Activated effector memory CD4-positive, alpha-beta T cell treated with anti-CD3 and anti-CD28 coated beads, Interleukin-2, amount 50 U/mL, for 16 hours (primary cell): Measurements from ENCODE around the gene OSBPL3.

Experiments used
- DNase-seq: peaks from one replicate; pipeline ENCODE4 v3.0.0-alpha.2; 2020

The OSBPL3 gene

DNA sequence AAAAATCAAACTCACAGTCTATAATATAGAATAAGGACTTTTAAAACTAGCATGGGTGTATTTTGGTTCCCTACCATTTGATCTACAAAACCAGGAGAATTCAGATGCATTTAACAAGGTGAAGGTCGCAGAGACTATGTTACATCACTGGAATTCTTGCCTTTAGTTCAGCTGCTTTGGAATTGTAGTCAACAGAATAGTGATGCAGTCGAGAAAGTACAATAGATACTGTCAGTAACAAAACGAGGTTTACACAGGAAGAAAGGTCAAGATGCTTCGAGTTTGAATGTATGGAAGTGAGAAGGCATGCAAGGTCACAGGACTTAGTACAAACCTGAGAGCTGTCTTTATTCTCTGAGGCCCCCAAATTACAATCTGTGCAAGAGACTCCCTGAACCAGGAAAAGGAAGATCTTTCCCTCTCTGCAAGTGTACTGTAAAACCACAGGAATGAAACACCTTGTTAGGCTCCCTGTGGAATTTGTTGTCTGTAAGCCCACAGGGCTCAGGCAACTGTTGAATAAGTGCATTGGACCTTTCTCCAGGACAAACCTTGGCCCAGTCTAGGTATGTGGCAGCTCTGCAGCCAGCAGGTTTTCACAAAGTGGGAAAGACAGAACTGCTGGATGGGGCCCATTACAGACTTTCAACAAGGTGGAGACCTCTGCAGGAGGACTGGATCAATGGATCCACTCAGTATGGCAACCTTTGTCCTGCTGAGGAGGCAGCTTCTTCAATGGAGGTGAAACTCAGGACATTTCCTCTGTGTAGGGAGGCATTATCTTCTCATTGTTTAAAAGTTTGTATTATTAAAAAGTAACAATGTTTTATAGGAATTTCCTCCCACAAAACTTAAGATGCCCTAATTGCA, 121.6 kb downstream of the OSBPL3 start:
- no peak for DNase-seq

DNA sequence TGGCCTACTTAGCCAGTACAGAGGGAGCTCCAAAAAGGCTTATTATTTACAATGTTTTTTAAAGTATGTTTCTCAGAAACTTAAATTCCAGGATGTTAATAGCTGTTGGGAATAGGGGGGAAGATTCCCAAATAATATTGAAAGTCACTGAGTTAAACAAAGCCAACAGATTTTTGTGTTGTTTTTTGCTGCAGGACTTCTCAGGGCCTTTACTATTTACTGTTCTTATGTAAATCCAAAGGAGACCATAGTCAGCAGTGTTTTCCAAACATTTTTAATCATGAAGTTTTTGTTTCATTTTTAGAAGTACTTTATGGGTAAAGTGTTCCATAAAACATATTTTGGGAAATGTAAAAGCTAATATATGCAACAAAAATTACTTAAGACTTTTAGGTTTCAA, 122.4 kb downstream of the OSBPL3 start:
- DNase-seq, result no peak

DNA sequence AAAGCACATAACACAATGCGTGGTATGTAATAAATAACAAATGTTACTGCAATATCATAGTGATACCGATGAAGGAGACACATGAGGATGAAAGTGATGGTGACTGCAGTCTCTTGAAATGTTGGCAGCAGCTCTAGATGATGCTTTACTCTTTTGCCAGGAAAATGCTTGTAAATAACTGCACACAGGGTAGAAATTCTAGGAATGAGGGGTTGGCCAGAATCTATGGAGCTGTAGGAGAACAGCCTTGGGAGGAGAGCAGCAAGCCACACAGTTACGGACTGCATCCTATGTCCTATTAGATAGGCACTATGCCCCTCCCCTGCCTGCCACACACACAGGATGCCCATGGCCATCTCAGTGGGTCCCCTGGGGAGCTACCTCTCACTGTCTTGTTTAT, 125.1 kb downstream of the OSBPL3 start:
- no peak for DNase-seq

DNA sequence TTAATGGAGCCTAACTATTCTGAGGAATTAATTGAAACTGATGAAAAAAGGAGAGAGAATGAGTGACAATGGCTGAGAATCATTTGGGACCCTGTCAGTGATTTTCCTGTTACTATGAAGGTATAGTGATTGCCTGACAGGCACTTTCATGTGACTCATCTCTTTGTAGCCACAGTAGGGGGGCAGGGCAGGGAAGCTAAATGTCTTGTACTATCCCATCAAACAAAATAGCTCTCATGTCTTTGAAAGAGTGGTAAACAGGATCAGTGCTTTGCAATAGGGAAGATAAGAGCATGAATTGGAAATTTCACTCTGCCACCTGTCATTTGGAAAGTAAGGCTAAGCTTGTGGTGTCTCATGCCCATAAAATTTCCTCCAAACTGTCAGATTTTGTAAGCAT, 128.2 kb downstream of the OSBPL3 start:
- no peak for DNase-seq

DNA sequence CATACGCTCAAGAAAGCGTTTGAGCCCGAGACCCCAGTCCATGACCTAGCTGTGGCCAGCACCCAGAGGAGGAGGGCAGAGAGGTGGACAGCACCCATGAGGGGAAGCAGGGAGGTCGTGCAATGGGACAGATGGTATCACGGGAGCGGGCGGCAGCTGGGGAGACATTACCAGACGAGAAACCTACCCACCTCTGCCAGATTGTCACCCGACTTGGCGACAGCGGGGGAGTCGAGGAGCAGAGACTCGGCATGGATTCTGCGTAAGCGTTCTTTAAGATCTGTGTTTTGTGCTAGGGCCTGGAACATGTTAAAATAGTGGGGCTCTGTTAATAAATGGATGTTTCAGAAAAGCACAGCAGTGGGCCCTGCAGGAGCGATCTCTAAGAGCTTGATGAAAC, 131.1 kb downstream of the OSBPL3 start:
- DNase-seq, result no peak

DNA sequence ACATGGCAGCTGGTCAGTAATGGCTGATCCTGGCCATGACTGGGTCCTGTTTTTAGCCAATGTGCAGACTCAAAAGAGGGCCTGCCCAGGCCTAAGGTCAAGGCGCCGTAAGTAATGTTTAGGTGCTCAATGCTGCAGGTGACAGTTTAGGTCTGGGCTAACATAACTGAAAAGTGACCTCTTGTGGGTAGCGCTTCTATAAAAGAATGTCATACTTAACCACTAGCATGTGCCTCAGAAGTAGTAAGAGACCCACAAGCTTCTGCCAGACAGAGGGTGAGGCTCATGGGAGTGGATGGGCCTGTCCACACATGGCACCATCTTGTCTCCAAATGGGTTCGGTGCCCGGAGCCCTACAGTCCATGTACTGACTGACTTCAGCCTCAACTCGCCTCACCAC, 132.2 kb downstream of the OSBPL3 start:
- DNase-seq, result no peak

DNA sequence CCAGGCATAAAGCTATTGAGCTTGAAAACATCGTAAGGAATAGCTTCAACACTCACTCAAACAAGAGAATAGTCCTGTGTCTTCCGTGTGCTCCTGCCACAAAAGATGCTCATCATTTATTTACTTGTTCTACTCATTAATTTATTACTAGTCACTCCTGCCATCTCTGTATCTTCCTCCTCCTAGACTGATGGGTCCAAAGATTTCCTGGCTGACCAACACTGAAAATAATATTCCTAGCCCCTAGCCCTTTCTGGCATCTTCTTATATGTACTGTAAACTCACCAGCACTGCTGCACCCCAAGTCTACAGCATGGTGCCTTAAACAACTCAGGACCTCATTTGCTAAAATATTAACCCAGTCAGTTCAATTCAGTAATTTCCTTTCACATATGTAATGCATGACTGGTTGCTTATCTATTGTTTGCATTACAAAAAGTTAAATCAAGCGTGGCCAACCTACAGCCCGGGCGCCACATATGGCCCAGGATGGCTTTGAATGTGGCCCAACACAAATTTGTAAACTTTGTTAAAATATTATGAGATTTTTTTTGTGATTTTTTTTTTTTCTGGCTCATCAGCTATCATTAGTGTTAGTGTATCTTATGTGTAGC, 136.1 kb downstream of the OSBPL3 start:
- no peak for DNase-seq

DNA sequence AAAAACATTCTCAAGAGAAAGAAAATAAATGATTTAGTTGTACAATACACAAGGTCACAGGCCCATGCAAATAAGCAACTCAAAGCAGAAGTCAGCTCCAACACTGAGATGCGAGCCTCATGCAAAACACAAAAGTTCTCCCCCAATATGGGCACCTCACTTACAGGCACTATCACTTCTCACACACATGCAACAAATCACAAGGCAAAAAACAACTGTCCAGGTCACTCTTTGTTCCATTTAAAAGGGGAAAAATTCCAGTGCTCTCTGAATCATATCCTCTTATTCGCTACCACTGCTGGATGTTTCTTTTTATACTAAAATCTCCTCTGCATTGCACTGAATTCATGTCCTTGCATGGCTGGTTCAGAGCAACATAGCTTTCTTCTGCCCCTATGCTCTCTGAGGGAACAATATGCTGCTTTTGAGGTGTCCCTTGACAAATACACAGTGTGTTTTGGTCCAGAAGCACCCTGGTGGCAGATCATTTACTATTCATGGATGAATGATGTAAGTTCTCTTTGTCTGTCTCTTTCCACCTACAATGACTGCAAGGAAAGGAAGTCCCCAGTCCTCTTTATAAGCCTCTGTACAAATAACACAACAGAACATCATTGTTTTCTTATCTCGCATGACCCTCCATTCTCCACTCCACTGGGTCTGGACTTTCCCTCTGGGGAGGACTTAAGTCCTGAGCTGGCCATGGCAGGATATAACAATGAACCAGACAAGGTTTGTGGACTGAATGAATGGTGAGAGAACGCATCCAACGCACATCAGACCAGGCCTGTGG, 137.3 kb downstream of the OSBPL3 start:
- no peak for DNase-seq

DNA sequence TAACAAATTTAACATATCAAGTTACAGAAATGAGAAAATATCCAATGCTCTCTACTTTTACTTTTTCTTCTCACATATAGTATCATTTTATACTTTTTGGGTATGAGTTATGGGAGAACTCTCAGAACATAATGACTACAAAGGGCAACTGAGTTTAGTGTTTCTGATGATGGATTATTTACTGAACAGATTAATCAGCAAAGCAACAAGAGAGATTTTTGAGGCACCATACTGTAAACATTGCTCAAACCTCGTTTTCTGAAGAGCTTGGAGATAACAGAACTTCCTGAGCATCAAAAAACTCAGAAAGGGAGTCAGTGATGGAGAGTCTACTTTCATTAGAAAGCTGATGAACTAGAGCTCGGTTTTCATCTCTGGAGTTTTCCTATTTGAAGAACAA, 137.9 kb downstream of the OSBPL3 start:
- DNase-seq, result no peak

DNA sequence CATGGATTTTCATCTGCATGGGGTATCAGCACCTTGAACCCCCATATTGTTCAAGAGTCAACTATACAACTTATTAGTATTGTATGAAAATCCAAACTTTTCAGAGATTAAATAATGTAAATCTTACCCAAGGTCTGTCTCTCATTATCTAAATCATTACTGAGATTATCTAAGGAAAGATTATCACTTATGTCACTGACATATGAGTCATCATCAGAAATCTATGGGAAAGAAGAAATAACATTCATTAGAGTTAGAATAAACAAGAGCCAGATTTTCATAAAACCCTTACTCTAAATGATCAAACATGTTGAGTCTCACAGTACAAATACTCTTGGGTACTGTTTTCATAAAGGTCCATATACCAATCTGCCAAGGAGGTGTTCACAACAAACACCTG, 139.4 kb downstream of the OSBPL3 start:
- no peak for DNase-seq

DNA sequence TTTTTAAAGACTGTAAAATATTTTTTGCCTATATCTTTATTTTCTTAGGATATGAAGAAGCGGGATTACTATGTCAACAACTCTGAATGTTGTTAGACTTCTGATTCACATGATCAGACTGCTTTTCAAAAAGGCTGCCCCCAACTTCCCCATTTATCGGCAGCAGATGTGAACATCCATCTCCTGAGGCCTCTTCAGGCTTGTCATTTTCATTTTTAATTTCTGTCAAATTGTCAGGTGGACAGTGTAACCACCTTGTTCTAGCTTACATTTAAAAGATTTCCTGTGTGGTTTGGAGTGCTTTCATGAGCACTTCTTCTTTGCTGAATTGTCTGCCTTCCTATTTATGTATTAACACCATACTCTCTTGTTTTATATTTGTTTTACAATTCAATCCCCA, 143.9 kb downstream of the OSBPL3 start:
- no peak for DNase-seq

DNA sequence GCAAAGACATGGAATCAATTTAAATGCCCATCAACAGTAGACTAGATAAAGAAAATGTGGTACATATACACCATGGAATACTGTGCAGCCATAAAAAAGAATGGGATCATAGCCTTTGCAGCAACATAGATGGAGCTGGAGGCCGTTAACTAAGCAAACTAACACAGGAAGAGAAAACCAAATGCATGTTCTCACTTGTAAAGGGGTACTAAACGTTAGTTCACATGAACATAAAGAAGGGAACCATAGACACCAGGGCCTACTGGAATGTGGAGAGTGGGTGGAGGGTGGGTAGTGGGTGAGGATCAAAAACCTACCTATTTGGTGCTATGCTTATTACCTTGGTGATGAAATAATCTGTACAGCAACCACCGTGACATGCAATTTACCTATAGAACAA, 144.3 kb downstream of the OSBPL3 start:
- no peak for DNase-seq

DNA sequence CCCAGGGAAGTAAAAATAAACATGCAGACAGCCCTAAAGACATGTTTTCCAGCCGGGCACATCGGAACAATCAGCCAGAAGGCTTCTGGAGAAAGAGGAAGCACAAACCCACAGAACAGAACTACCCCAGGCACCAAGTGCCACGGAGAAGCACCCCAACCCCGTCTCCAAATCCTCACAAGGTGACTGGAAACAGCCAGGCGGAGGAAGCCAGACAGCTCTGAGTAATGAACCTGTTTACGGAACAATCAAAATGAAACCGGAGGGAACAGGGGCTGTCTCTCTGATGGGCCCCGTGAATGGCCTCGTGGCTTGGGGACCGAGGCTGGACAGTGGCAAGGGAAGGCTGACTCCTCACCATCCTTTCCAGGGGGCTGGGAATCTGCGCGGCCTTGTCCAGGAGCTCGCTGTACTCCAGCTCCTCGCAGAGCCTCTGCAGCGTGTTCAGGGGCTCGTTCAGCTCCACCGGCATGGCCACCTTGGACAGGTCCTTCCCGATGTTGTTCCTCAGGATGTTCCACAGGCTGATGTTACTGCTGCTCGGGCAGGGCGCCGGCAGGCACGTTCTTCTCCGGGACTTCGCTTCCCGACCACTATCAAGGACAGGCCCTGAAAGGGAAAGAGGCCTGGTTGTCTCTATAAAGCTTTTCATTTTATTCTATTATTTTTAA, 145.7 kb downstream of the OSBPL3 start:
- DNase-seq, result no peak

DNA sequence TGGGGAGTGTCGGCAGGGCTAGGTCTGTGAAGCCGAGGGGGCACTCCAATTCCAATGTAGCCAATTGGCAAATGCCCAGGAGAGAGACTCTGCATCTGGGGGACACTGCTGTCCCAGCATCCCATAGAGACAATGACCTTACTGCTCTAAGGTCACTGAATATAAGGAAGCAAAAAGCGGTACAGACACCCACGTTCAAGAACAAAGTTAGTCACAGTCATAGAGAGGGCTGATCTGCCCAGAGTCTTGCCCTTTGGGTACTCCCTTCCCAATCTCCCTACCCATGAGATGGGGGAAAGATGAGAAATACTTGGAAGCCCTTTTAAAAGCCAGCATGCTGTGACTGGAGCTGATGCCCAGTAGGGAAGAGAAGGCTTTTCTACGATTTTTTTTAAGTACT, 146.4 kb downstream of the OSBPL3 start:
- no peak for DNase-seq

DNA sequence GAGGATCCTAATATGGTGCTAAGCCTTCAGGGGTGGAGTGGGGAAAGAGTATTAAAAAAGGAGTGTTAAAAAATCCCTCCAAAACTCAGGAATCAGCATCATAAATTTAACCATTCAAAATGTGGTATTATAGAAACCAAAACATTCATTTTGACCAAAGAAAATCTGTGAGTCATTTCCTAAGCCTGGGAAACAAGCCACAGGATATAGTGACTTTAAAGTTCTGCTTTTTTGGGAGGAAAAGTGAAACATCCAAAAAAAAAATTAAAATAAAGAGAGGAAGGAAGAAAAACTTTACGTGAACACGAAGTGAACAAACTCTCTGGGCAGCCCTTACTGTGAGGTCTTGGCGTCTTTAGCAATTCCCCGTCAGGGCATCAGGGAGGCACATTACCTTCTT, 148.7 kb downstream of the OSBPL3 start:
- DNase-seq, result no peak

DNA sequence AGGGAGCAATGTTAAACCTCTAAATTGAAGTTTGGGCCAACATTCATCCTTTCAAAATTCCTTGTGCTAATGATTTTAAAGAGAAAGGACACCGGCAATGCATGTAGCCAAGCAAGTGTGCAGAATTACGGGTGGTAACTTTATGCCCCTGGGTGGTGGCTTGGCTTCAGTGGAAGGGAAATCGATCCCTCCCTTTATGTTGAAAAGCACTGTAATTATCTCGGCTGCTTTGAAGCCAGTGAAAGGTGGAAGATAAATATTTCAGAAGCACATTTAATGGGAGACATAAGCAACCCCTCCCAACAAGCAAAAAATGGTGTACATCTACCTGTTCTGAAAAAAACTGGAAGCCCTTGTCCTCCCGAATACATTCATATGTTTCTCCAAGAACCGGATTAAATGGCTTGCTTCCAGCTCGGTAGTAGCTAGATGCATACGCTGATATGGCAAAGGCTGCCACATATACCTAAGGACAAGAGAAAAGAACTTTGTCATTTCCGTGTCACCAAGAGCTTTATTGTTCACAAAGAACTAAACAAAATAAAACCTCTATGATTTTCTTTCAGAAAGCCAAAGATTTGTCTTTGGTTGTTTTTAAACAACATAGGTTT, 149.4 kb downstream of the OSBPL3 start:
- no peak for DNase-seq

DNA sequence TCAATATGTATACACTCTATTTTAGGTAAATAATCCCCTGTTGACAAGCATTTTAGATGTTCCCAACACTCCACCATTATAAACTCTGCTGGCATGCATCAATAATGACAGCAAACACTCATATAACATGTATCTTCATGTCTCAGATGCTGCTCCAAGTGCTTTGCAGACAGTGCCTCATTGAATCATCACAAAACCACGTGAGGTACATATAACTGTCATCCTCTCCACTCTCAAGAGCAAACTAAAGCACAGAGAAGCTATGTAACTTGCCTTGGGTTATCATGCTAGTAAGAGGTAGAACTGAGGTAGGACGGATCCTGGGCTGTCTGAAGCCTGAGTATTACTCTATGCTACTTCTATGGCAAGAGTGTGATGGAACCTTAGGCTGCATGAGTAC, 150.2 kb downstream of the OSBPL3 start:
- no peak for DNase-seq

DNA sequence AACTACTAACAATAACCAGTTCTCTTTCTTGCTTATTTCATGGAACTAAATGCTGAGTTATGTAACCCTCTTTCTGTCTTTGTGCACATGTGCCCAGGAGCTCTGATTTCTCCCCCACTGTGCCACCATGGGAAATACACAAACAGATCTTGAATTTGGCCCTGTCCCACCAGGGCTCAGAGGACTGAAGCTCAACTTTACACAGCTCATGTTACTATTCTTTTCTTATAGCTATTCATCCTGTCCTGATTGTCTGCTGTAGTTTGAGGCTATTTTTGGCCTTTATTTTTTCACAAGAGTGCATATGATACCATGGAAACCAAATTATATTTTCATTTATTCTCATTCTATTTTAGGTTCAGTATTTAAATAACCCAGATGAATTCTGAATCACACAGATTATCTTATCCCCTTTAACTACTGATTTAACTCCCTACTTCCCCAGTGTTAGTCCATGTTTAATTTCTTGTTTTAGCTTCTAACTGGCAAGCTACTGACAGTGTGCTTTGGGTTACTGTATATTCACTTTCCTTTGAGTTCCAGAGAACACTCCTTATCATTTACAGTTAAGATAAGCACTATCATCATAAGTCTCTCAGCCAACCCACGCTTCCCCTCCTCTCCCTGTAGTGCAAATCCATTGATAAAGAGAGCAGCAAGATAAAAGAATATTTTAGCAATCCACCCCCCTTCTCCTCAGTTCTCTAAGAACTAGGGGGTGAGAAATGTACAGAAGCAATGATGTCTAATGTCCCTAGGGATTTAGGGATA, 150.9 kb downstream of the OSBPL3 start:
- DNase-seq, result no peak

DNA sequence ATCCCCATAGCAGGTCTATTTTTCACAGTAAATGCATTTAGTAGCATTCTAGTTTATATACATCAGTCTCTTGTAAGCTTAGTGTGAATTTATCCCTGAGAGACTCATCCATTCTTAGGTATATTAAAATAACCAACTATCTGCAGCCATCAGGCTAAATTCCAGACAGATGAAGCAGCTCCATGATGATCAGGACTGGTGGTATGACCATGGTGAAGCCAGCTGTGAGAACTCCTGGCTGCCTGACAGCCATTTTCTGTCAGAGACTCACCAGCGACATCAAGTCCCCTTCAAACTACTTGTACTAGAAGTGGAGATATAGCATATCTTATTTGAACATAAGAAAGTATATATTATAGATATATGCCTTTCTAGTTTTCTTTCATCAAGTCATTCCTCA, 152.4 kb downstream of the OSBPL3 start:
- DNase-seq, result no peak

DNA sequence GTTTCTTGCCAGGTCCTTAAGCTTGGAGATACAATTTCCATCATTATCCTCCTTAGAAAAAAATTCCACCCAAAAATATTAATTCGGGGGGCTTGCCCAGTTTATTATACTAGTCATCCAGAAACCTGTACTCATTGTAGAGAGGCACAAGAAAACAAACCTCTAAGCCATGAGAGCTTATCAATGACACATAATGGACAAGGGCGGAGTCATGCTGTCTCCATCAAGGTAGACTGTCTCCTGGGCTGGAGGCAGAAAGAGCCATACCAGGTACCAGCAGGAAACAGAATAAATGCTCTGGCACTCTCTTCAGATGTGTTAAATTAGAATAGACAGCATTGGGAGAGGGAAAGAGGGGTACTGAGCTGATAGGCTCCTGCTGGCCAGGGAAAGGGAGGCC, 153.0 kb downstream of the OSBPL3 start:
- no peak for DNase-seq

DNA sequence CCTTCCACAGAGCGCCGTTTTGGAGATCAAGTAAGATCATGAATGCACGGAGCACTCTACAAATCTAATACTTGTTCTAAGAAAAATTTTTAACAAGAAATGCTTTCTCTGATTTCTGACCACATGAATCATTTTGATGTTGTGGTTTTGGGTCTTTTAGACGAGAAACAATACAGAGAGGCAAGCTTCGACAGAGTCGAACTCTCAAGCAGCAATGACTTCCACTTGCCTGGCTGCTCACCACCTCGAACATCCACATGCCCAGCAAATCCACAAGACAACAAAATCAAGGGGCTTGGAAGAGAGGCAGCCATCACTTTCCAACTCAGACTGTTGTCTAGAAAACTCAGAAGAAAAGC, 153.3 kb downstream of the OSBPL3 start:
- DNase-seq, result no peak
